ENCODE measurements around the gene ERC2.

GRCh38 chr3:55531321-55531720 lies 936.9 kb downstream of the ERC2 start:
- TF ChIP-seq, protein P1, sequence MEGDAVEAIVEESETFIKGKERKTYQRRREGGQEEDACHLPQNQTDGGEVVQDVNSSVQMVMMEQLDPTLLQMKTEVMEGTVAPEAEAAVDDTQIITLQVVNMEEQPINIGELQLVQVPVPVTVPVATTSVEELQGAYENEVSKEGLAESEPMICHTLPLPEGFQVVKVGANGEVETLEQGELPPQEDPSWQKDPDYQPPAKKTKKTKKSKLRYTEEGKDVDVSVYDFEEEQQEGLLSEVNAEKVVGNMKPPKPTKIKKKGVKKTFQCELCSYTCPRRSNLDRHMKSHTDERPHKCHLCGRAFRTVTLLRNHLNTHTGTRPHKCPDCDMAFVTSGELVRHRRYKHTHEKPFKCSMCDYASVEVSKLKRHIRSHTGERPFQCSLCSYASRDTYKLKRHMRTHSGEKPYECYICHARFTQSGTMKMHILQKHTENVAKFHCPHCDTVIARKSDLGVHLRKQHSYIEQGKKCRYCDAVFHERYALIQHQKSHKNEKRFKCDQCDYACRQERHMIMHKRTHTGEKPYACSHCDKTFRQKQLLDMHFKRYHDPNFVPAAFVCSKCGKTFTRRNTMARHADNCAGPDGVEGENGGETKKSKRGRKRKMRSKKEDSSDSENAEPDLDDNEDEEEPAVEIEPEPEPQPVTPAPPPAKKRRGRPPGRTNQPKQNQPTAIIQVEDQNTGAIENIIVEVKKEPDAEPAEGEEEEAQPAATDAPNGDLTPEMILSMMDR (IDR thresholded peaks at IDR 0.05; ENCODE audit: low read length), result no peak
- TF ChIP-seq EZH2 (IDR thresholded peaks at IDR 0.05; ENCODE audit: borderline replicate concordance, low read length), result no peak
